IMR-90 (cell line): ENCODE data around the gene VPS8. TPM values are rescaled to one million over a fixed set of nuclear protein-coding genes. Genes with fewer than 3 reads are reported as not detected.

Experiments
- ATAC-seq: fragments of 200-7000 bp; cut with Tn5 transposase; 2 replicates; pipeline ENCODE4 v1.9.1; 2020; ENCODE audit warnings: low read depth, mild to moderate bottlenecking, moderate library complexity
- Bru-seq: library from RNA; stranded (reverse); fragments of 400-500 nt; gene quantifications from one replicate; lab custom pipeline; 2021; lab: Mats Ljungman, UMichigan
- BruChase-seq, 2 experiments: library from RNA; stranded (reverse); fragments of 400-500 nt; gene quantifications; one replicate each; lab custom pipeline; 2021; lab: Mats Ljungman, UMichigan
- BruUV-seq: library from RNA; stranded (reverse); fragments of 400-500 nt; replicated peaks from 2 replicates; lab custom pipeline; 2021; lab: Mats Ljungman, UMichigan
- CTCF ChIA-PET: fragments of 300-600 bp; formaldehyde crosslinking; extraction: SDS; loops from one replicate; lab custom pipeline; 2021; ENCODE audit warnings: antibody characterized with exemption; lab: Yijun Ruan, JAX
- POLR2A ChIA-PET: fragments of 300-600 bp; sonication (Branson Sonifier 250); formaldehyde crosslinking; loops from one replicate; lab custom pipeline; 2022; ENCODE audit warnings: antibody characterized with exemption; ENCODE audit not compliant: unreplicated experiment; lab: Charles Lee
- DNase-seq: peaks from one replicate; pipeline ENCODE4 v3.0.0; 2013
- H2AFZ ChIP-seq: replicated peaks from 2 replicates; pipeline ENCODE3; 2013; ENCODE audit warnings: low read length, mild to moderate bottlenecking; ENCODE audit not compliant: poor library complexity
- H2AK5ac ChIP-seq: 2 replicates; pipeline ENCODE4 v1.6.1; 2013; ENCODE audit warnings: low read depth, low read length, inconsistent platforms
- H2AK9ac ChIP-seq: replicated peaks from 2 replicates; pipeline ENCODE3; 2013; ENCODE audit warnings: mild to moderate bottlenecking, low read depth, low read length, moderate library complexity; ENCODE audit not compliant: poor library complexity
- H2BK120ac ChIP-seq: 2 replicates; pipeline ENCODE4 v1.6.1; 2013; ENCODE audit warnings: low read depth, low read length, inconsistent platforms
- H2BK15ac ChIP-seq: 3 replicates; pipeline ENCODE4 v1.6.1; 2013; ENCODE audit warnings: low read depth, low read length, inconsistent platforms
- H2BK20ac ChIP-seq: 2 replicates; pipeline ENCODE4 v1.6.1; 2013; ENCODE audit warnings: low read depth, mild to moderate bottlenecking, inconsistent platforms, low read length, moderate library complexity
- H2BK5ac ChIP-seq: 2 replicates; pipeline ENCODE4 v1.6.1; 2013; ENCODE audit warnings: mild to moderate bottlenecking, low read depth, low read length, inconsistent platforms; ENCODE audit not compliant: poor library complexity, severe bottlenecking
- H3K14ac ChIP-seq: replicated peaks from 2 replicates; pipeline ENCODE4 v1.6.1; 2013; ENCODE audit warnings: low read depth, low read length, inconsistent platforms
- H3K18ac ChIP-seq: 2 replicates; pipeline ENCODE4 v1.6.1; 2013; ENCODE audit warnings: low read depth, low read length, control low read depth
- H3K23ac ChIP-seq: 2 replicates; pipeline ENCODE4 v1.6.1; 2013; ENCODE audit warnings: low read depth, low read length, inconsistent platforms
- H3K27ac ChIP-seq: 2 replicates; pipeline ENCODE4 v1.5.1; 2013; ENCODE audit warnings: mild to moderate bottlenecking, control low read depth, low read length; ENCODE audit not compliant: insufficient read depth
- H3K27me3 ChIP-seq: 2 replicates; pipeline ENCODE4 v1.6.1; 2013; ENCODE audit warnings: low read length; ENCODE audit not compliant: control insufficient read depth, insufficient read depth
- H3K36me3 ChIP-seq: 2 replicates; pipeline ENCODE4 v1.6.1; 2013; ENCODE audit warnings: low read length, mixed read lengths; ENCODE audit not compliant: control insufficient read depth, insufficient read depth
- H3K4ac ChIP-seq: 2 replicates; pipeline ENCODE4 v1.6.1; 2013; ENCODE audit warnings: low read depth, low read length, inconsistent platforms
- H3K4me1 ChIP-seq: 2 replicates; pipeline ENCODE4 v1.6.1; 2013; ENCODE audit warnings: low read length, mixed read lengths; ENCODE audit not compliant: control insufficient read depth, insufficient read depth
- H3K4me2 ChIP-seq: 2 replicates; pipeline ENCODE4 v1.6.1; 2013; ENCODE audit warnings: low read depth, mild to moderate bottlenecking, control low read depth, low read length, moderate library complexity
- H3K4me3 ChIP-seq: 2 replicates; pipeline ENCODE4 v1.5.1; 2013; ENCODE audit warnings: low read depth, mild to moderate bottlenecking, control low read depth, low read length, moderate library complexity; ENCODE audit not compliant: insufficient read depth
- H3K56ac ChIP-seq: 2 replicates; pipeline ENCODE4 v1.6.1; 2013; ENCODE audit warnings: low read length, inconsistent platforms; ENCODE audit not compliant: insufficient read depth; ENCODE audit errors: extremely low read depth
- H3K79me1 ChIP-seq, 2 experiments: 2 replicates each; pipeline ENCODE4 v1.6.1; 2013; ENCODE audit warnings: low read length in 2 of 2, inconsistent platforms in 1 of 2, low read depth in 1 of 2
- H3K9ac ChIP-seq: 2 replicates; pipeline ENCODE4 v1.6.1; 2013; ENCODE audit warnings: low read depth, low read length, control low read depth
- H3K9me1 ChIP-seq: 2 replicates; pipeline ENCODE4 v1.6.1; 2013; ENCODE audit warnings: low read length, inconsistent platforms; ENCODE audit not compliant: insufficient read depth
- H3K9me3 ChIP-seq: 2 replicates; pipeline ENCODE4 v1.6.1; 2013; ENCODE audit warnings: low read length; ENCODE audit not compliant: control insufficient read depth, insufficient read depth
- H4K20me1 ChIP-seq: 2 replicates; pipeline ENCODE4 v1.6.1; 2013; ENCODE audit warnings: low read length, inconsistent platforms; ENCODE audit not compliant: insufficient read depth
- H4K5ac ChIP-seq: 2 replicates; pipeline ENCODE4 v1.6.1; 2013; ENCODE audit warnings: mild to moderate bottlenecking, low read depth, low read length, control low read depth
- H4K8ac ChIP-seq, 2 experiments: 2 replicates each; pipeline ENCODE4 v1.6.1; 2013; ENCODE audit warnings: low read depth in 2 of 2, low read length in 2 of 2, control low read depth in 1 of 2, inconsistent platforms in 1 of 2
- H4K91ac ChIP-seq: 2 replicates; pipeline ENCODE4 v1.6.1; 2013; ENCODE audit warnings: low read depth, low read length, inconsistent platforms; ENCODE audit not compliant: insufficient read depth
- CHD1 ChIP-seq: IDR thresholded peaks from 2 replicates; pipeline ENCODE4 v1.6.1; 2012; ENCODE audit warnings: low read depth, low read length, improper control_type of control experiment
- CTCF ChIP-seq: conservative IDR thresholded peaks from 2 replicates; pipeline ENCODE4 v1.5.1; 2012; ENCODE audit warnings: mild to moderate bottlenecking, low read depth, low read length, improper control_type of control experiment
- ELK1 ChIP-seq: fragments of 150-350 bp; IDR thresholded peaks from 2 replicates; pipeline ENCODE4 v1.6.1; 2016; ENCODE audit warnings: low read depth, mild to moderate bottlenecking, low read length, moderate library complexity, borderline replicate concordance
- FOS ChIP-seq: fragments of 150-350 bp; IDR thresholded peaks from 2 replicates; pipeline ENCODE4 v1.6.1; 2016; ENCODE audit warnings: low read depth, low read length
- MAFK ChIP-seq: IDR thresholded peaks from 2 replicates; pipeline ENCODE4 v1.6.1; 2012; ENCODE audit warnings: low read depth, low read length, improper control_type of control experiment
- MXI1 ChIP-seq: IDR thresholded peaks from 2 replicates; pipeline ENCODE4 v1.6.1; 2012; ENCODE audit warnings: low read depth, mild to moderate bottlenecking, low read length, moderate library complexity, borderline replicate concordance
- NFE2L2 ChIP-seq: fragments of 150-350 bp; IDR thresholded peaks from 2 replicates; pipeline ENCODE4 v1.6.1; 2016; ENCODE audit warnings: low read depth, mild to moderate bottlenecking, low read length
- RAD21 ChIP-seq: IDR thresholded peaks from 2 replicates; pipeline ENCODE4 v1.6.1; 2012; ENCODE audit warnings: low read length, improper control_type of control experiment
- RCOR1 ChIP-seq: IDR thresholded peaks from 2 replicates; pipeline ENCODE4 v1.6.1; 2012; ENCODE audit warnings: mild to moderate bottlenecking, low read length, improper control_type of control experiment; ENCODE audit not compliant: insufficient replicate concordance
- RFX5 ChIP-seq: IDR thresholded peaks from 2 replicates; pipeline ENCODE4 v1.8.0; 2012; ENCODE audit warnings: low read depth, mild to moderate bottlenecking, low read length, moderate library complexity
- USF2 ChIP-seq: fragments of 150-350 bp; IDR thresholded peaks from 2 replicates; pipeline ENCODE4 v1.6.1; 2017; ENCODE audit warnings: mild to moderate bottlenecking, antibody characterized with exemption, low read length, low read depth
- WGBS, 2 experiments: methylation state at CpG; one replicate each; pipeline versions ENCODE4 v1.1.5 to v1.1.7; 2013; ENCODE audit warnings: missing lambda C conversion rate in 2 of 2; ENCODE audit not compliant: insufficient read length in 1 of 2; ENCODE audit errors: extremely low coverage in 2 of 2; 5-methylcytosine and 5-hydroxymethylcytosine counted together
- dilution Hi-C: fragments of 300-500 bp; cut with HindIII; formaldehyde crosslinking; loops from one replicate; pipeline ENCODE4 v1.14.3; 2018; ENCODE audit warnings: low sequenced_read_pairs; ENCODE audit not compliant: unreplicated experiment
- in situ Hi-C: fragments of 300-500 bp; cut with MboI; formaldehyde crosslinking; loops from 3 replicates; pipeline ENCODE4 v1.14.3; 2019; ENCODE audit warnings: low sequenced_read_pairs, inconsistent platforms, mixed read lengths
- intact Hi-C: fragments of 100-400 bp; cut with micrococcal nuclease; formaldehyde crosslinking; loops from 2 replicates; pipeline ENCODE4 v1.10.0; 2022
- long read RNA-seq: library from polyadenylated mRNA; unstranded; transcript quantifications from one replicate; pipeline ENCODE4 v2.0.0, GENCODE V29; 2021; ENCODE audit not compliant: unreplicated experiment
- polyA plus RNA-seq, 3 experiments: library from polyadenylated mRNA; depleted of rRNA; stranded (reverse); fragments of >200 nt; gene quantifications; 2 replicates each; pipeline ENCODE4 v1.2.3, GENCODE V29; 2012; ENCODE audit warnings: low replicate concordance in 1 of 3
- total RNA-seq: library from RNA; depleted of rRNA; stranded (reverse); fragments of >200 nt; gene quantifications from 2 replicates; pipeline ENCODE4 v1.2.3, GENCODE V29; 2012; rRNA removed

Gene VPS8
- 52.5 and 56.1 TPM in 2 replicates for total RNA-seq
- polyA plus RNA-seq (2012; rRNA removed): 13.1 and 14.0 TPM in 2 replicates
- polyA plus RNA-seq (2012; cell fraction: cytosol; rRNA removed): 1.9 and 3.2 TPM in 2 replicates
- 11.9 and 55.8 TPM in 2 replicates for polyA plus RNA-seq (2012; cell fraction: nucleus; rRNA removed; ENCODE audit: low replicate concordance)
- Bru-seq, nascent RNA: percentile 73 among the genes with signal in this experiment
- BruChase-seq, experiment 1, labeled RNA remaining after a 6-hour chase: percentile 63 among the genes with signal in this experiment
- percentile 77 among the genes with signal in this experiment for BruChase-seq, experiment 2, labeled RNA remaining after a 2-hour chase
- long read RNA-seq, full-length matches to known transcripts: 24 of 49 reads
- long read RNA-seq, partial matches to known transcripts: 13 of 49 reads
- long read RNA-seq, other reads (novel, unspliced or antisense): 12 of 49 reads

DNA sequence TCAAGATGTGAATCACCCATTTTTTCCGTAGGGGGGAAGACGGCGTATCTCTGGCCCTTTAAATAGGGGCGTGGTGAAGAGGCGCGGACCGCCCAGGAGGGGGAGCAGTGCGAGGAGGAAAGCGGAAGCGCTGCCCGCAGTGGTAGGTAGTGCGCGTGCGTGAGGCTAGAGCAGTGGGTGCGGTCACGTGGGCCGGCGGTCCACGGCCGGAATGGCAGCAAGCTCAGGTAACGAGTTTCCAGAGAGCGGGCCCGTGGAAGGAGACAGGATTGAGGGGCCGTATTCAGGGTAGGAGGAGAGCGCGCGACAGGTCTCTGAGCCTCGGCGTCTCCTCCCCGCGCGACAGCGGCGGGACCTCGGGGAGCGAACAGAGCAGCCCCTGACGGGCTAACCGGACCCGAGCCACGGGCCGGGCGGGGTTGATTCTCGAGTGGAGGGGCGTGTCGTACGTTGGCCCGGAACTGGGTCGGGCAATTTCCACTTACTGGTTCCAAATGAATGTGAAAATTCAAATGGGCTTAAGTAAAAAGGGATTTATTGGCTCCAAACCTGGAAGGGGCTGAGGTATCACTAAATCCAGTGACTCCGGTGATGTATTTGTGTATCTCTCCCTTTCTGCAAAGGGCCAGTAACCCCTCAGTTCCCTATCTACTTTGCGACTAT, at the start of gene VPS8:
TSS of gene VPS8 (plus strand) at position 168 of the 663 bp plus-strand sequence. CDS start 12,467 bp downstream, outside the sequence.
- Histone ChIP-seq H3K23ac (peak within 1 kb of the TSS; percentile 88), H3K36me3 (no peaks in the 10 kb centered on the region), H4K20me1 (peaks cover 11% of the 10 kb centered on the region; the same call in 1 of the 2 replicates), H3K9me1 (peaks cover 15% of the 10 kb centered on the region), H3K4me1 (peaks cover 8% of the 10 kb centered on the region), H2AFZ (peak within 1 kb of the TSS; percentile 99), H3K4ac (peak within 1 kb of the TSS; percentile 81), H3K27ac (peak within 1 kb of the TSS; percentile 74), H3K4me2 (peak within 1 kb of the TSS; percentile 97), H4K5ac (peak within 1 kb of the TSS; percentile 87; the same call in 1 of the 2 replicates), H3K9me3 (no peaks in the 10 kb centered on the region), H2AK9ac (peak within 1 kb of the TSS; percentile 79), H3K27me3 (no peaks in the 10 kb centered on the region), H4K91ac (peak within 1 kb of the TSS; percentile 76), H4K8ac (peak within 1 kb of the TSS; percentile 72 to 99), H2AK5ac (peak within 1 kb of the TSS; percentile 20), H3K18ac (peak within 1 kb of the TSS; percentile 75; the same call in 1 of the 2 replicates), H2BK120ac (peak within 1 kb of the TSS; percentile 84), H2BK5ac (peak within 1 kb of the TSS; percentile 79), H3K79me1 (peaks cover 18 to 39% of the 10 kb centered on the region in 2 experiments), H2BK15ac (peak within 1 kb of the TSS; percentile 84; the same call in 1 of the 3 replicates), H3K56ac (peak within 1 kb of the TSS; percentile 89), H3K4me3 (peak within 1 kb of the TSS; percentile 87), H3K9ac (peak within 1 kb of the TSS; percentile 71), H3K14ac (peak within 1 kb of the TSS; percentile 90), H2BK20ac (0 out of 2 replicates have a peak within 1 kb of the TSS, but pooled peaks have one; percentile 41)
- dilution Hi-C loops (no loop called here), in situ Hi-C loops (no loop called here), intact Hi-C loops (no loop called here)
- 0% methylated on average over 27 of the region's 50 CpGs; no CpG with 5 or more reads in 1 of the 2 experiments for WGBS, 2 experiments
- CTCF ChIA-PET: interaction anchor here (0.7 to 1.5 kb wide), 4 partner anchors 10 to 251 kb away, joined by 3 to 6 read pairs (median 6); partner anchors contain the start of gene EPHB3
- POLR2A ChIA-PET: no interaction called here
- ATAC-seq: peak; percentile 93
- DNase-seq: peak; percentile 93
- BruUV-seq: no TSS peak
- TF ChIP-seq RCOR1: no peak
- no peak for TF ChIP-seq FOS
- TF ChIP-seq MXI1: no peak
- TF ChIP-seq NFE2L2: no peak
- peak; percentile 67 for TF ChIP-seq CTCF
- peak; percentile 98 for TF ChIP-seq USF2
- no peak for TF ChIP-seq CHD1
- no peak for TF ChIP-seq RAD21
- TF ChIP-seq ELK1: no peak
- no peak for TF ChIP-seq RFX5
- no peak for TF ChIP-seq MAFK
